ENCODE measurements around the gene GNS.

Gene GNS

DNA sequence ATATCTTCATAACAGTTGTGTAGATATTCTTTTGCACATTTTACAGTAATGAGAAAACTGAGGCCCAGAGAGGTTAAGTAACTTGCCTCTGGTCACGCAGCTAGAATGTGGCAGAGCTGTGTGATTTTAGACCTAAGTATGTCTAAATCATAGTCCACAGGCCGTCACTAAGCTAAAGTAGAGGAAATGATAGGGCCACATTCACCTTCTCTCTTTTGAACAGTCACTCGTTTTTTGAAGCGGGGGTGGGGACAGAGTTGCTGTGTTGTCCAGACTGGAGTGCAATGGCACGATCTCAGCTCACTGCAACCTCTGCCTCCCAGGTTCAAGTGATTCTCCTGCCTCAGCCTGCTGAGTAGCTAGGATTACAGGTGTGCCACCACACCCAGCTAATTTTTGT, 80.4 kb downstream of the GNS start:
- TF ChIP-seq EP300 (IDR thresholded peaks at IDR 0.05; ENCODE audit: borderline replicate concordance) (no peak), FOXM1 (IDR thresholded peaks at IDR 0.05; ENCODE audit: borderline replicate concordance, low read depth) (no peak), TAF1 (IDR thresholded peaks at IDR 0.05; ENCODE audit: low read depth) (no peak), CREB1 (IDR thresholded peaks at IDR 0.05; ENCODE audit: low read depth) (no peak), TCF12 (IDR thresholded peaks at IDR 0.05; ENCODE audit: low read depth) (no peak), TEAD4 (IDR thresholded peaks at IDR 0.05) (no peak), RAD21 (IDR thresholded peaks at IDR 0.05; ENCODE audit: low read depth) (no peak), CEBPB (IDR thresholded peaks at IDR 0.05) (no peak), EGR1 (IDR thresholded peaks at IDR 0.05) (no peak), YY1 (IDR thresholded peaks at IDR 0.05; ENCODE audit: low read depth) (no peak), ZBTB7A (IDR thresholded peaks at IDR 0.05; ENCODE audit: low read depth) (no peak), NFIC (IDR thresholded peaks at IDR 0.05) (no peak)
- TF ChIP-seq, protein P1, sequence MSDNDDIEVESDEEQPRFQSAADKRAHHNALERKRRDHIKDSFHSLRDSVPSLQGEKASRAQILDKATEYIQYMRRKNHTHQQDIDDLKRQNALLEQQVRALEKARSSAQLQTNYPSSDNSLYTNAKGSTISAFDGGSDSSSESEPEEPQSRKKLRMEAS (IDR thresholded peaks at IDR 0.05) = no peak
- TF ChIP-seq, protein P2, sequence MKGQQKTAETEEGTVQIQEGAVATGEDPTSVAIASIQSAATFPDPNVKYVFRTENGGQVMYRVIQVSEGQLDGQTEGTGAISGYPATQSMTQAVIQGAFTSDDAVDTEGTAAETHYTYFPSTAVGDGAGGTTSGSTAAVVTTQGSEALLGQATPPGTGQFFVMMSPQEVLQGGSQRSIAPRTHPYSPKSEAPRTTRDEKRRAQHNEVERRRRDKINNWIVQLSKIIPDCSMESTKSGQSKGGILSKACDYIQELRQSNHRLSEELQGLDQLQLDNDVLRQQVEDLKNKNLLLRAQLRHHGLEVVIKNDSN (IDR thresholded peaks at IDR 0.05) = no peak
- TF ChIP-seq, protein P3, sequence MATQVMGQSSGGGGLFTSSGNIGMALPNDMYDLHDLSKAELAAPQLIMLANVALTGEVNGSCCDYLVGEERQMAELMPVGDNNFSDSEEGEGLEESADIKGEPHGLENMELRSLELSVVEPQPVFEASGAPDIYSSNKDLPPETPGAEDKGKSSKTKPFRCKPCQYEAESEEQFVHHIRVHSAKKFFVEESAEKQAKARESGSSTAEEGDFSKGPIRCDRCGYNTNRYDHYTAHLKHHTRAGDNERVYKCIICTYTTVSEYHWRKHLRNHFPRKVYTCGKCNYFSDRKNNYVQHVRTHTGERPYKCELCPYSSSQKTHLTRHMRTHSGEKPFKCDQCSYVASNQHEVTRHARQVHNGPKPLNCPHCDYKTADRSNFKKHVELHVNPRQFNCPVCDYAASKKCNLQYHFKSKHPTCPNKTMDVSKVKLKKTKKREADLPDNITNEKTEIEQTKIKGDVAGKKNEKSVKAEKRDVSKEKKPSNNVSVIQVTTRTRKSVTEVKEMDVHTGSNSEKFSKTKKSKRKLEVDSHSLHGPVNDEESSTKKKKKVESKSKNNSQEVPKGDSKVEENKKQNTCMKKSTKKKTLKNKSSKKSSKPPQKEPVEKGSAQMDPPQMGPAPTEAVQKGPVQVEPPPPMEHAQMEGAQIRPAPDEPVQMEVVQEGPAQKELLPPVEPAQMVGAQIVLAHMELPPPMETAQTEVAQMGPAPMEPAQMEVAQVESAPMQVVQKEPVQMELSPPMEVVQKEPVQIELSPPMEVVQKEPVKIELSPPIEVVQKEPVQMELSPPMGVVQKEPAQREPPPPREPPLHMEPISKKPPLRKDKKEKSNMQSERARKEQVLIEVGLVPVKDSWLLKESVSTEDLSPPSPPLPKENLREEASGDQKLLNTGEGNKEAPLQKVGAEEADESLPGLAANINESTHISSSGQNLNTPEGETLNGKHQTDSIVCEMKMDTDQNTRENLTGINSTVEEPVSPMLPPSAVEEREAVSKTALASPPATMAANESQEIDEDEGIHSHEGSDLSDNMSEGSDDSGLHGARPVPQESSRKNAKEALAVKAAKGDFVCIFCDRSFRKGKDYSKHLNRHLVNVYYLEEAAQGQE (IDR thresholded peaks at IDR 0.05; ENCODE audit: low read depth) = no peak

DNA sequence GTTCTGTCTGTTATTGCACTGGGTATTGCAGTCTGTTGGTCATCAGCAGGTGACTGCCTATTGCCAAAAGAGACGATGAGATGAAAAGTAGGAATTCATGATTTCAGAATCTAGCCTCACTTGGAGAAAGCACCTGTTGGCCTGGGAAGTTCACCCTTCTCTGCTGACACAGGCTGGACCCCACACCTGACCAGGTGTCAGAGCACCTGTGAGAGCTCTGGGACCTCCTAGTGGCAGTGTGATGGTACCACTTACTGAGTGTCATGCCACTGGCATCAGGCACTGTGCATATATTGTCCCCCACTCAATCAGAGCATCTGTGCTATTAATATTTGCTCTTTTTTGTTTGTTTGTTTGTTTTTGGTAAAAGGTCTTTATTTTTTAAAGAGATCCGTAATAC, 81.0 kb downstream of the GNS start:
- TF ChIP-seq NFIC (IDR thresholded peaks at IDR 0.05) (no peak), RAD21 (IDR thresholded peaks at IDR 0.05; ENCODE audit: low read depth) (peak; percentile 49)

DNA sequence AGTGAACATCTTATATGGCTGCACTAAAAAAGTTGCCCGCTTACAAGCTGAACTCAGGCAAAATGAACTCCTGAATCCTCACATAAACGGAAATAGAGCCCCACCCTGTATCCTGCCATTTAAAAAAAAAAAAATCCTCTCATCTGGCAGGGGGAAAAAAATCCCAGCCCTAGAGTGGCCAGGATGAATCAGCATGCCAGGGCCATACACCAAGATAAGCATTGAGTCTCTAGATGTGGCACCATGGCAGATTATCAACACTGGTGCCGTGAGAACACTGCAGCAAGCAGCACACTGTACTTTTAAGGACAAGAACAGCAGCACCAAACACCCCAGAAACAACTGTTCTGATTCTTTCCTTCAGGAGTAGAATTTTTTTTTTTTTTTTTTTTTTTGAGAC, 83.4 kb downstream of the GNS start:
- TF ChIP-seq, protein P3 (IDR thresholded peaks at IDR 0.05; ENCODE audit: low read depth) = no peak
- 0 out of 2 replicates have a peak, but pooled peaks have one; percentile 6 for TF ChIP-seq YY1 (IDR thresholded peaks at IDR 0.05; ENCODE audit: low read depth)

DNA sequence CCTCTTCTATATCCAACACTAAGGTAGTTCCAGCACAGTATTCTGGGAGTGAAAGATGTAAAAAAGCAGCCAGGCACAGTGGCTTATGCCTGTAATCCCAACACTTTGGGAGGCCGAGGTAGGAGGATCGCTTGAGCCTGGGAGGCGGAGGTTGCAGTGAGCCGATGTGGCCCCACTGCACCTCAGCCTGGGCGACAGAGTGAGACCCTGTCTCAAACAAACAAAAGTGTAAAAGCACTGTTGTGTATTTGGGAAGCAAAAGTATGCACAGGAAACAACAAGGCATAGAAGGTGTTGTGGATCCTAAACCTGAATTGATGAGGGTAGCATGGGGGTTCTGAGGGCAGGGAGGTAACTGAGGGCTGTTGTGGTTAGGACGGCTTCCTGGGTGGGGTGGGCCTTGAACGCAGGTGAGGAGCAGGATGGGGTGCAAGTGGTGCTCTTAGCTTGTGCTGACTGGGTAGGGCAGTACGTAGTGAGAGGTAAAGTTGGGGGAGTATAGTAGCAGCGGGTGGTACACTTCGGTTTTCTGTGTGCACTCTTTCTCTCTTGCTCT, 84.8 kb downstream of the GNS start:
- TF ChIP-seq EP300 (IDR thresholded peaks at IDR 0.05; ENCODE audit: borderline replicate concordance) (no peak), ZBTB7A (IDR thresholded peaks at IDR 0.05; ENCODE audit: low read depth) (no peak), EGR1 (IDR thresholded peaks at IDR 0.05) (no peak), YY1 (IDR thresholded peaks at IDR 0.05; ENCODE audit: low read depth) (no peak), TAF1 (IDR thresholded peaks at IDR 0.05; ENCODE audit: low read depth) (no peak), CREB1 (IDR thresholded peaks at IDR 0.05; ENCODE audit: low read depth) (no peak), TEAD4 (IDR thresholded peaks at IDR 0.05) (no peak), NFIC (IDR thresholded peaks at IDR 0.05) (no peak), TCF12 (IDR thresholded peaks at IDR 0.05; ENCODE audit: low read depth) (no peak), CEBPB (IDR thresholded peaks at IDR 0.05) (no peak), FOXM1 (IDR thresholded peaks at IDR 0.05; ENCODE audit: borderline replicate concordance, low read depth) (no peak), RAD21 (IDR thresholded peaks at IDR 0.05; ENCODE audit: low read depth) (no peak)
- TF ChIP-seq, protein P1 (IDR thresholded peaks at IDR 0.05) = no peak
- TF ChIP-seq, protein P2 (IDR thresholded peaks at IDR 0.05) = no peak
- TF ChIP-seq, protein P3 (IDR thresholded peaks at IDR 0.05; ENCODE audit: low read depth) = no peak

Data from Ishikawa (cell line).